GM12878 (cell line): Measurements from ENCODE around the gene SRRM2. TPM values are rescaled to one million over a fixed set of nuclear protein-coding genes. Genes with fewer than 3 reads are reported as not detected.

ENCODE experiments used
- ATAC-seq: fragments of 200-7000 bp; cut with Tn5 transposase; 3 replicates; pipeline ENCODE4 v1.9.1; 2020; ENCODE audit warnings: mild to moderate bottlenecking, moderate library complexity
- BruUV-seq: library from RNA; stranded (reverse); fragments of 400-500 nt; replicated peaks from 2 replicates; lab custom pipeline; 2021; lab: Mats Ljungman, UMichigan
- CTCF ChIA-PET: fragments of 300-600 bp; sonication (Branson Sonifier 250); formaldehyde crosslinking; extraction: SDS; loops from one replicate; lab custom pipeline; 2021; ENCODE audit warnings: inconsistent platforms; lab: Yijun Ruan, JAX
- POLR2A ChIA-PET: fragments of 350-600 bp; formaldehyde crosslinking; extraction: SDS; loops from one replicate; lab custom pipeline; 2021; ENCODE audit warnings: inconsistent platforms; lab: Charles Lee
- RAD21 ChIA-PET: fragments of 300-600 bp; sonication (Branson Sonifier 250); formaldehyde crosslinking; loops from one replicate; lab custom pipeline; 2023; ENCODE audit warnings: antibody characterized with exemption; ENCODE audit not compliant: unreplicated experiment; lab: Charles Lee
- SMC1A ChIA-PET: fragments of 300-600 bp; sonication (Branson Sonifier 250); formaldehyde crosslinking; loops from one replicate; lab custom pipeline; 2023; ENCODE audit not compliant: unreplicated experiment, uncharacterized antibody; lab: Charles Lee
- DNase-seq: peaks from one replicate; pipeline ENCODE4 v3.0.0-alpha.2; 2011; ENCODE audit warnings: low read depth, low spot score
- FAIRE-seq: peaks from 3 replicates; lab custom pipeline; 2011; peaks lifted over from hg19 to GRCh38; lab: Jason Lieb, UNC
- H2AFZ ChIP-seq: 2 replicates; pipeline ENCODE4 v1.6.0; 2011; ENCODE audit warnings: low read depth, low read length, control low read depth; ENCODE audit not compliant: control insufficient read depth
- H3K27ac ChIP-seq: 2 replicates; pipeline ENCODE4 v1.5.1; 2011; ENCODE audit warnings: control low read depth; ENCODE audit not compliant: control insufficient read depth, insufficient read depth
- H3K27me3 ChIP-seq, 2 experiments: replicated peaks in 1 of 2; 2 replicates each; pipeline versions ENCODE4 v1.6.0 to v1.6.1; 2011; ENCODE audit warnings: low read length in 1 of 2; ENCODE audit not compliant: control insufficient read depth in 2 of 2, insufficient read depth in 2 of 2
- H3K36me3 ChIP-seq, 2 experiments: 2 replicates each; pipeline ENCODE4 v1.5.1; 2011; ENCODE audit warnings: low read length in 1 of 2; ENCODE audit not compliant: control insufficient read depth in 2 of 2, insufficient read depth in 2 of 2
- H3K4me1 ChIP-seq: 2 replicates; pipeline ENCODE4 v1.6.1; 2011; ENCODE audit warnings: mild to moderate bottlenecking, low read length, moderate library complexity, mixed read lengths; ENCODE audit not compliant: control insufficient read depth, insufficient read depth
- H3K4me2 ChIP-seq: 2 replicates; pipeline ENCODE4 v1.6.0; 2011; ENCODE audit warnings: control low read depth; ENCODE audit not compliant: control insufficient read depth, insufficient read depth
- H3K4me3 ChIP-seq: fragments of 200-600 bp; sonication (generic); 2 replicates; pipeline ENCODE4 v1.5.1; 2016
- H3K79me2 ChIP-seq: 2 replicates; pipeline ENCODE4 v1.6.0; 2011; ENCODE audit warnings: low read length; ENCODE audit not compliant: control insufficient read depth, insufficient read depth
- H3K9ac ChIP-seq: 2 replicates; pipeline ENCODE4 v1.8.0; 2011; ENCODE audit warnings: low read length, control low read depth, mixed read lengths; ENCODE audit not compliant: control insufficient read depth, insufficient read depth
- H3K9me3 ChIP-seq: replicated peaks from 3 replicates; pipeline ENCODE4 v1.5.1; 2011; ENCODE audit warnings: mild to moderate bottlenecking, low read length; ENCODE audit not compliant: control insufficient read depth, insufficient read depth
- H4K20me1 ChIP-seq: 2 replicates; pipeline ENCODE4 v1.6.0; 2011; ENCODE audit not compliant: control insufficient read depth, insufficient read depth
- CBX3 ChIP-seq: fragments of 200-600 bp; sonication (generic); IDR thresholded peaks from 2 replicates; pipeline ENCODE4 v1.6.1; 2016; ENCODE audit warnings: low read depth, borderline replicate concordance
- CHD2 ChIP-seq: IDR thresholded peaks from 2 replicates; pipeline ENCODE4 v1.6.1; 2011; ENCODE audit warnings: low read depth, low read length, improper control_type of control experiment, borderline replicate concordance
- EGR1 ChIP-seq, 2 experiments: IDR thresholded peaks; 1 replicate in 1 of 2; 2 replicates in 1 of 2; pipeline ENCODE4 v1.6.1; 2011 to 2012; ENCODE audit warnings: low read depth in 2 of 2, low read length in 2 of 2, borderline replicate concordance in 1 of 2, mild to moderate bottlenecking in 1 of 2, moderate library complexity in 1 of 2
- HCFC1 ChIP-seq: fragments of 150-350 bp; IDR thresholded peaks from 2 replicates; pipeline ENCODE4 v1.6.1; 2014; ENCODE audit warnings: low read length
- MYB ChIP-seq: fragments of 150-350 bp; IDR thresholded peaks from 2 replicates; pipeline ENCODE4 v1.6.1; 2014; ENCODE audit warnings: mild to moderate bottlenecking, low read depth, low read length, borderline replicate concordance
- NFIC ChIP-seq: IDR thresholded peaks from 2 replicates; pipeline ENCODE4 v1.6.1; 2012; ENCODE audit warnings: low read depth, mild to moderate bottlenecking, inconsistent platforms, low read length, moderate library complexity
- NFXL1 ChIP-seq: fragments of 450-650 bp; IDR thresholded peaks from 2 replicates; pipeline ENCODE4 v1.6.1; 2017; ENCODE audit warnings: antibody characterized with exemption, mild to moderate bottlenecking, borderline replicate concordance
- RAD51 ChIP-seq: fragments of 450-650 bp; IDR thresholded peaks from 2 replicates; pipeline ENCODE4 v1.6.1; 2016; ENCODE audit warnings: moderate library complexity, mild to moderate bottlenecking, inconsistent platforms
- RBBP5 ChIP-seq: fragments of 200-600 bp; sonication (generic); conservative IDR thresholded peaks from 2 replicates; pipeline ENCODE4 v1.6.1; 2016
- RFX5 ChIP-seq: IDR thresholded peaks from 2 replicates; pipeline ENCODE4 v1.6.1; 2011; ENCODE audit warnings: low read depth, low read length, improper control_type of control experiment
- SMARCA5 ChIP-seq: fragments of 450-650 bp; IDR thresholded peaks from 2 replicates; pipeline ENCODE4 v1.6.1; 2017; ENCODE audit warnings: mild to moderate bottlenecking
- SREBF2 ChIP-seq: IDR thresholded peaks from 2 replicates; pipeline ENCODE4 v1.6.1; 2012; ENCODE audit warnings: mild to moderate bottlenecking, low read length
- SUPT20H ChIP-seq: IDR thresholded peaks from 2 replicates; pipeline ENCODE4 v1.6.1; 2011; ENCODE audit warnings: low read depth, mild to moderate bottlenecking, low read length, moderate library complexity, borderline replicate concordance; ENCODE audit not compliant: control insufficient read depth
- ZNF217 ChIP-seq: fragments of 450-650 bp; IDR thresholded peaks from 2 replicates; pipeline ENCODE4 v1.6.1; 2017; ENCODE audit warnings: antibody characterized with exemption, mild to moderate bottlenecking
- ZSCAN29 ChIP-seq: fragments of 450-650 bp; IDR thresholded peaks from 2 replicates; pipeline ENCODE4 v1.6.1; 2017; ENCODE audit warnings: mild to moderate bottlenecking, moderate library complexity
- ZZZ3 ChIP-seq: IDR thresholded peaks from 2 replicates; pipeline ENCODE4 v1.6.1; 2011; ENCODE audit warnings: low read depth; ENCODE audit not compliant: control insufficient read depth, insufficient read length
- WGBS: methylation state at CpG from one replicate; pipeline ENCODE4 v1.1.6; 2016; ENCODE audit warnings: low lambda C conversion rate; ENCODE audit not compliant: insufficient replicate concordance, insufficient coverage; ENCODE audit errors: missing lambda C conversion rate; 5-methylcytosine and 5-hydroxymethylcytosine counted together
- in situ Hi-C: fragments of 300-500 bp; cut with MboI; formaldehyde crosslinking; loops from 9 replicates; pipeline ENCODE4 v1.14.3; 2018; ENCODE audit warnings: mixed read lengths
- intact Hi-C: fragments of 100-400 bp; cut with micrococcal nuclease; formaldehyde crosslinking; loops from one replicate; pipeline ENCODE4 v1.14.2; 2022; ENCODE audit not compliant: unreplicated experiment
- polyA plus RNA-seq, 11 experiments: library from polyadenylated mRNA; depleted of rRNA in 4 of 11; unstranded in 6 of 11; stranded (reverse) in 5 of 11; fragments of >200 nt; fragmentation: Nextera tagmentation in 4 of 11; fragmentation: Illumina TruSeq in 1 of 11; extraction: Ambion mirVana in 4 of 11; extraction: Trizol in 1 of 11; gene quantifications; 1 replicate in 1 of 11; 2 replicates in 10 of 11; pipeline versions ENCODE4 v1.2.1 to v1.2.3, GENCODE V29; 2011 to 2016; ENCODE audit warnings: inconsistent platforms in 2 of 11, missing spikeins in 2 of 11, low read depth in 1 of 11
- total RNA-seq, 4 experiments: library from RNA; depleted of rRNA in 3 of 4; stranded (reverse); fragments of >200 nt in 3 of 4; fragmentation: Illumina TruSeq in 1 of 4; extraction: Trizol in 1 of 4; gene quantifications; 2 replicates each; pipeline versions ENCODE4 v1.2.1 to v1.2.3, GENCODE V29; 2013 to 2021
- TF ChIP-seq, protein P1 (sequence below): fragments of 450-650 bp; IDR thresholded peaks from 2 replicates; pipeline ENCODE4 v1.6.1; 2017; ENCODE audit warnings: mild to moderate bottlenecking, moderate library complexity
- TF ChIP-seq, protein P2 (sequence below): fragments of 450-650 bp; IDR thresholded peaks from 2 replicates; pipeline ENCODE4 v1.6.1; 2017; ENCODE audit warnings: mild to moderate bottlenecking

The SRRM2 gene
- total and polyA plus RNA-seq, 10 of the 15 experiments (the other 5 are each of a cell fraction or from before 2014, with no cell fraction given), result 30.1 to 502 (median 196) TPM

DNA sequence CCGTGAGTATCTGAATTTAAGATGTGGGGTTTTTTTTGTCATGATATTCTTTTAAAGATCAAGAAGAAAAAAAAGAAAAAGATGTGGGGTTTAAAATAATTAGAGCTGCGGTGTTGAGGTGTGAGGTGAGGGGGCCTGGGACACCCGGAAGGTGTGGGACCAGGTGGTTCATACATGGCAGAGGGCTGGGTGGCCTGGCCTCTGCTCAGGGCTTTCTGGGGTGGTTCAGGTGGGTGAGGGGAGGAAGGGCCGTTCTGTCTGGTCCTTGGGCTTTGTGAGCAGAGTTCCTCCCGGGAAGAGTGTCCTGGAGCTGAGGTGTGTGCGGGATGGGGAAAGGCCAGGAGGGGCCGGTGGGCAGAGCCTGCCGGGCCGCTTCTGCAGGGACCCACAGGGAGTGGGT lies 37.4 kb upstream of the SRRM2 start:
- SMC1A ChIA-PET, result no interaction called here
- no peaks in the 10 kb centered on the region for H3K4me1 ChIP-seq
- no peak overlapping the region for H2AFZ ChIP-seq
- DNase-seq (no peak), FAIRE-seq (no peak), ATAC-seq (no peak)
- H3K27me3 ChIP-seq, result no peaks in the 10 kb centered on the region
- POLR2A ChIA-PET, result no interaction called here
- RAD21 ChIA-PET, result no interaction called here
- no peak overlapping the region for H3K4me2 ChIP-seq
- peaks cover 0 to under 1% of the 10 kb centered on the region in 2 experiments; a peak in 2 of 4 replicates for H3K36me3 ChIP-seq
- H3K27ac ChIP-seq, result no peak overlapping the region
- intact Hi-C loops, result no loop called here
- H3K9ac ChIP-seq, result no peak overlapping the region
- H3K9me3 ChIP-seq, result no peaks in the 10 kb centered on the region
- WGBS, result 12% methylated on average over 8 of the region's 9 CpGs
- H4K20me1 ChIP-seq, result no peaks in the 10 kb centered on the region
- no TSS peak for BruUV-seq
- H3K79me2 ChIP-seq, result no peaks in the 10 kb centered on the region
- no peak overlapping the region for H3K4me3 ChIP-seq
- CTCF ChIA-PET, result no interaction called here
- in situ Hi-C loops, result no loop called here
- TF ChIP-seq NFIC (no peak), RBBP5 (no peak), SUPT20H (no peak), HCFC1 (no peak), SREBF2 (no peak), MYB (no peak), ZSCAN29 (no peak), RFX5 (no peak), CHD2 (no peak), EGR1 (IDR thresholded peaks at IDR 0.05; ENCODE audit: borderline replicate concordance in 1 of 2, low read depth in 2 of 2, low read length in 2 of 2) (no peak), SMARCA5 (no peak), NFXL1 (no peak), ZNF217 (no peak), CBX3 (no peak), RAD51 (no peak), ZZZ3 (no peak)
- TF ChIP-seq, protein P1, sequence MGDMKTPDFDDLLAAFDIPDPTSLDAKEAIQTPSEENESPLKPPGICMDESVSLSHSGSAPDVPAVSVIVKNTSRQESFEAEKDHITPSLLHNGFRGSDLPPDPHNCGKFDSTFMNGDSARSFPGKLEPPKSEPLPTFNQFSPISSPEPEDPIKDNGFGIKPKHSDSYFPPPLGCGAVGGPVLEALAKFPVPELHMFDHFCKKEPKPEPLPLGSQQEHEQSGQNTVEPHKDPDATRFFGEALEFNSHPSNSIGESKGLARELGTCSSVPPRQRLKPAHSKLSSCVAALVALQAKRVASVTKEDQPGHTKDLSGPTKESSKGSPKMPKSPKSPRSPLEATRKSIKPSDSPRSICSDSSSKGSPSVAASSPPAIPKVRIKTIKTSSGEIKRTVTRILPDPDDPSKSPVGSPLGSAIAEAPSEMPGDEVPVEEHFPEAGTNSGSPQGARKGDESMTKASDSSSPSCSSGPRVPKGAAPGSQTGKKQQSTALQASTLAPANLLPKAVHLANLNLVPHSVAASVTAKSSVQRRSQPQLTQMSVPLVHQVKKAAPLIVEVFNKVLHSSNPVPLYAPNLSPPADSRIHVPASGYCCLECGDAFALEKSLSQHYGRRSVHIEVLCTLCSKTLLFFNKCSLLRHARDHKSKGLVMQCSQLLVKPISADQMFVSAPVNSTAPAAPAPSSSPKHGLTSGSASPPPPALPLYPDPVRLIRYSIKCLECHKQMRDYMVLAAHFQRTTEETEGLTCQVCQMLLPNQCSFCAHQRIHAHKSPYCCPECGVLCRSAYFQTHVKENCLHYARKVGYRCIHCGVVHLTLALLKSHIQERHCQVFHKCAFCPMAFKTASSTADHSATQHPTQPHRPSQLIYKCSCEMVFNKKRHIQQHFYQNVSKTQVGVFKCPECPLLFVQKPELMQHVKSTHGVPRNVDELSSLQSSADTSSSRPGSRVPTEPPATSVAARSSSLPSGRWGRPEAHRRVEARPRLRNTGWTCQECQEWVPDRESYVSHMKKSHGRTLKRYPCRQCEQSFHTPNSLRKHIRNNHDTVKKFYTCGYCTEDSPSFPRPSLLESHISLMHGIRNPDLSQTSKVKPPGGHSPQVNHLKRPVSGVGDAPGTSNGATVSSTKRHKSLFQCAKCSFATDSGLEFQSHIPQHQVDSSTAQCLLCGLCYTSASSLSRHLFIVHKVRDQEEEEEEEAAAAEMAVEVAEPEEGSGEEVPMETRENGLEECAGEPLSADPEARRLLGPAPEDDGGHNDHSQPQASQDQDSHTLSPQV, result no peak
- TF ChIP-seq, protein P2, sequence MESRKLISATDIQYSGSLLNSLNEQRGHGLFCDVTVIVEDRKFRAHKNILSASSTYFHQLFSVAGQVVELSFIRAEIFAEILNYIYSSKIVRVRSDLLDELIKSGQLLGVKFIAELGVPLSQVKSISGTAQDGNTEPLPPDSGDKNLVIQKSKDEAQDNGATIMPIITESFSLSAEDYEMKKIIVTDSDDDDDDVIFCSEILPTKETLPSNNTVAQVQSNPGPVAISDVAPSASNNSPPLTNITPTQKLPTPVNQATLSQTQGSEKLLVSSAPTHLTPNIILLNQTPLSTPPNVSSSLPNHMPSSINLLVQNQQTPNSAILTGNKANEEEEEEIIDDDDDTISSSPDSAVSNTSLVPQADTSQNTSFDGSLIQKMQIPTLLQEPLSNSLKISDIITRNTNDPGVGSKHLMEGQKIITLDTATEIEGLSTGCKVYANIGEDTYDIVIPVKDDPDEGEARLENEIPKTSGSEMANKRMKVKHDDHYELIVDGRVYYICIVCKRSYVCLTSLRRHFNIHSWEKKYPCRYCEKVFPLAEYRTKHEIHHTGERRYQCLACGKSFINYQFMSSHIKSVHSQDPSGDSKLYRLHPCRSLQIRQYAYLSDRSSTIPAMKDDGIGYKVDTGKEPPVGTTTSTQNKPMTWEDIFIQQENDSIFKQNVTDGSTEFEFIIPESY, result no peak
